ENCODE data around the gene DRAXIN.

DNA sequence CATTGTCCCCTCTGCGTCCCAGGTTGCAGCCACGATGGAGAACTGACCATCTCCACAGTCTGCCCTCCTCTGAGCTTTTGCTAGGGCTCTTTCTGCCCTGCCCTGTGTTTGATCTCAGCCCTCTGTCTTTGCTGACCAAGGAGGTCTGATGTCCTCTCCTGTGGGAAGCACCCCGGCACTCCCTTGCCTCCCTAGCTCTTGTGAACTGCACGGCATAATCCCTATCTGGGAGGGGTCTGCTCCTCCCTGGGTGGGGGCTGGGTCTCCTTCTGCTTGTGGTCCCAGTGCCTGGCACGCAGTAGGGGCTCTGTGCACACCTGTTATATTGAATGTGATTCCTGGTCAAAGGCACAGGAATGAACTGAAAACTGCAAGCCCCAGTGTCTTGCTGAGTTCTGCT lies 2.4 kb downstream of the DRAXIN start:
- TF ChIP-seq, protein P1, sequence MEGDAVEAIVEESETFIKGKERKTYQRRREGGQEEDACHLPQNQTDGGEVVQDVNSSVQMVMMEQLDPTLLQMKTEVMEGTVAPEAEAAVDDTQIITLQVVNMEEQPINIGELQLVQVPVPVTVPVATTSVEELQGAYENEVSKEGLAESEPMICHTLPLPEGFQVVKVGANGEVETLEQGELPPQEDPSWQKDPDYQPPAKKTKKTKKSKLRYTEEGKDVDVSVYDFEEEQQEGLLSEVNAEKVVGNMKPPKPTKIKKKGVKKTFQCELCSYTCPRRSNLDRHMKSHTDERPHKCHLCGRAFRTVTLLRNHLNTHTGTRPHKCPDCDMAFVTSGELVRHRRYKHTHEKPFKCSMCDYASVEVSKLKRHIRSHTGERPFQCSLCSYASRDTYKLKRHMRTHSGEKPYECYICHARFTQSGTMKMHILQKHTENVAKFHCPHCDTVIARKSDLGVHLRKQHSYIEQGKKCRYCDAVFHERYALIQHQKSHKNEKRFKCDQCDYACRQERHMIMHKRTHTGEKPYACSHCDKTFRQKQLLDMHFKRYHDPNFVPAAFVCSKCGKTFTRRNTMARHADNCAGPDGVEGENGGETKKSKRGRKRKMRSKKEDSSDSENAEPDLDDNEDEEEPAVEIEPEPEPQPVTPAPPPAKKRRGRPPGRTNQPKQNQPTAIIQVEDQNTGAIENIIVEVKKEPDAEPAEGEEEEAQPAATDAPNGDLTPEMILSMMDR (IDR thresholded peaks at IDR 0.05; ENCODE audit: poor library complexity, severe bottlenecking), result no peak
- no peak for TF ChIP-seq TAF1 (IDR thresholded peaks at IDR 0.05; ENCODE audit: low read depth)
- TF ChIP-seq EP300 (conservative IDR thresholded peaks at IDR 0.05; ENCODE audit: poor library complexity, severe bottlenecking), result no peak
- no peak for TF ChIP-seq POLR2AphosphoS5 (IDR thresholded peaks at IDR 0.05)
- TF ChIP-seq EZH2 (IDR thresholded peaks at IDR 0.05; ENCODE audit: borderline replicate concordance, insufficient read depth, low read length, poor library complexity, severe bottlenecking), result no peak
- no peak for TF ChIP-seq MXI1 (conservative IDR thresholded peaks at IDR 0.05; ENCODE audit: poor library complexity, severe bottlenecking)

All from neural cell (in vitro differentiated cells).